GM21529 (cell line): ENCODE measurements around the gene CYP1A1.
"Not testable (repeated sequence)": the region's sequence is repeated elsewhere in the genome, so short reads cannot be mapped to it uniquely, and the experiment has no call there.

ENCODE experiments used
- ATAC-seq: cut with Tn5 transposase; IDR thresholded peaks from one replicate; pipeline ENCODE4 v1.9.1; 2021; ENCODE audit not compliant: unreplicated experiment

The CYP1A1 gene

DNA sequence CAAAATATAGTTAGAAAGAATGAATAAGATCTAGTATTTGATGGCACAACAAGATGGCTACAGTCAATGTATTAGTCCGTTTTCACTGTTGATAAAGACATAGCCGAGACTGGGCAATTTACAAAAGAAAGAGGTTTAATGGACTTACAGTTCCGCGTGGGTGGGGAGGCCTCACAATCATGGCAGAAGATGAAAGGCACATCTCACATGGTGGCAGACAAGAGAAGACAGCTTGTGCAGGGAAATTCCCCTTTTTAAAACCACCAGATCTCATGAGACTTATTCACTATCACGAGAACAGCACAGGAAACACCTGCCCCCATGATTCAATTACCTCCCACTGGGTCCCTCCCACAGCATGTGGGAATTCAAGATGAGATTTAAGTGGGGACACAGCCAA lies 12.9 kb upstream of the CYP1A1 start:
- ATAC-seq = not testable (repeated sequence)

GRCh38 chr15:74735305-74735704 lies 10.0 kb upstream of the CYP1A1 start:
- ATAC-seq = no peak

DNA sequence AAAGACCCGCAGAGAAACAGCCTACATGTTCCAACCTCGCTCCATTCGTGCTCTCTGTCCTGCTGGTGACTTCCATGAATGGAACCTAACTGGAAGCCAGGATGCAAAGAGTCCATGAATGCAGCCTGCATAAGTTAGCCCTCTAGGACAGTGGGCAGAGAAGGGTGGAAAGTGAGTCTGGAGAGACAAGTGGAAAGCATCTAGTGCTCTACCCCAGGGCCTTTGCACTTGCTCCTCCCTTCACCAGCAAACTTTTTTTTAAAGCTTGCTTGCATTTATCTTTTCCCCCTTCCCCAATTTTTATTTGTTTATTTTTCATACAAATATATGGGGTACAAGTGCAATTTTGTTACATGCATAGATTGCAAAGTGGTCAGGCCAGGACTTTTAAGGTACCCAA lies 7.9 kb upstream of the CYP1A1 start:
- ATAC-seq = no peak

- no peak for ATAC-seq
These were observed 7.5 kb upstream of the CYP1A1 start for GRCh38 chr15:74732846-74733245.

- no peak for ATAC-seq
These were observed 5.4 kb upstream of the CYP1A1 start for GRCh38 chr15:74730619-74731316.

GRCh38 chr15:74729372-74729771 lies 4.0 kb upstream of the CYP1A1 start:
- not testable (repeated sequence) for ATAC-seq

- not testable (repeated sequence) for ATAC-seq
These were observed 3.4 kb upstream of the CYP1A1 start for GRCh38 chr15:74728699-74729098.

- ATAC-seq = no peak
These were observed 2.4 kb upstream of the CYP1A1 start for GRCh38 chr15:74727727-74728126.

DNA sequence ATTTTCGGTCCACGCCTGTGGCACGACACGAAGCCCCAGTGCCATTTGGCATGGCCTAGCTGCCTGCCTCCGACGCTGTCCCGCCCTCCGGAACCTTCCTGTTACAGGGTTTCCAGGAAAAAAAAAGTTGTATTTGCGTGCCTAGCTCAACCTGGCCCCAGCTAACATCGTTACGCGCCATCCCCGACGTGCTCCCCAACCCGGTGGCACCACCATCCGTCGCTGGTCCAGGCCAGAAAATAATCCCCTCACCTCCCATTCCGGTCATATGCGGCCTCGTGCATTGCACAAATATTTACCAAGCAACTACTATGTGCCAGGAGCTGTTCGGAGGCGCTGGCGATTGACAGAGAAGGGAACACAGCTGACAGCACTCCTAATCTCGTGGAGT lies 1.4 kb upstream of the CYP1A1 start:
- ATAC-seq = no peak

- no peak for ATAC-seq
These were observed 781 bp upstream of the CYP1A1 start for GRCh38 chr15:74725845-74726773.

- no peak for ATAC-seq
These were observed 631 bp downstream of the CYP1A1 start for GRCh38 chr15:74724570-74725224.

GRCh38 chr15:74723754-74724334 lies 1.5 kb downstream of the CYP1A1 start:
- no peak for ATAC-seq

- ATAC-seq = no peak
These were observed 2.1 kb downstream of the CYP1A1 start for GRCh38 chr15:74723187-74723586.

- no peak for ATAC-seq
These were observed 2.7 kb downstream of the CYP1A1 start for GRCh38 chr15:74722591-74722990.

GRCh38 chr15:74716651-74717050 lies 8.7 kb downstream of the CYP1A1 start:
- ATAC-seq = no peak

GRCh38 chr15:74712311-74712710 lies 13.0 kb downstream of the CYP1A1 start:
- ATAC-seq = no peak

GRCh38 chr15:74710319-74711094 lies 14.8 kb downstream of the CYP1A1 start:
- ATAC-seq = no peak

DNA sequence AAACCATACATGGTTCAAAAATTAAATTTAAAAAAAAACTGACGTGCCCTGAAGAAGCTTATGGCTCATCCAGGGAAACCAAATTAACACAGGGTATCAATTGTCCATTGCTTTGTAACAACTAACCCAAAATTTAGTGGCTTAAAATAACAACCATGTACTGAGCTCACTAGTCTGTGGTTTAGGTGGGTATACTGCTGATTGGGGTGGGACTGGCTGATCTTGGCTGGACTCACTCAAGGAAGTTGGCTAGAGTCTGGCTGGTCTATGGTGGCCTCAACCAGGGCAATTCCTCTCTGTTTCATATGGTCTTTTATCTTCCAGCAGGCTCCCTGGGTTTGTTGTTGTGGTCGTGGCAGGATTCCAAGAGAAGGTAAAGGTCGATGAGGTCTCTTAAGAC lies 15.4 kb downstream of the CYP1A1 start:
- no peak for ATAC-seq

GRCh38 chr15:74709011-74709410 lies 16.3 kb downstream of the CYP1A1 start:
- ATAC-seq = no peak

- ATAC-seq = no peak
These were observed 28.5 kb downstream of the CYP1A1 start for GRCh38 chr15:74696808-74697207.

DNA sequence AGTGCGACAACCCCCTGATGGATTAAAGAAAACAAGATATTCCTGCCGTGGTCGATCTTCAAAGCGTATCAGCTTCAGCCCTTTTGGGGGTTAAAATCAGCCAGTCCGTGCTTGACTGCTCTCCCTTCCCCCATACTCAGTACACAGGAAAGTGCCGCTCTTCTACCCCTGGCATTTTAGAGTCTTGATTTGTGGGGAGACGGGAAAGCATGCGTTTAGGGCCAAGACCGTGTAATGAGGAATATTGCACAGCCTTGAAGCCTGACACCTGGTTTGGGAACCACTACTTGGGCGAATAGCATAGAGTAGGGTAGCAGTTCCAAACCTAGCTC lies 29.0 kb downstream of the CYP1A1 start:
- ATAC-seq = peak; percentile 14
